ENCODE results near the gene NXPH1.

Gene NXPH1

GRCh38 chr7:8491544-8492489, 58.4 kb downstream of the NXPH1 start:
- DNase-seq = no peak

DNA sequence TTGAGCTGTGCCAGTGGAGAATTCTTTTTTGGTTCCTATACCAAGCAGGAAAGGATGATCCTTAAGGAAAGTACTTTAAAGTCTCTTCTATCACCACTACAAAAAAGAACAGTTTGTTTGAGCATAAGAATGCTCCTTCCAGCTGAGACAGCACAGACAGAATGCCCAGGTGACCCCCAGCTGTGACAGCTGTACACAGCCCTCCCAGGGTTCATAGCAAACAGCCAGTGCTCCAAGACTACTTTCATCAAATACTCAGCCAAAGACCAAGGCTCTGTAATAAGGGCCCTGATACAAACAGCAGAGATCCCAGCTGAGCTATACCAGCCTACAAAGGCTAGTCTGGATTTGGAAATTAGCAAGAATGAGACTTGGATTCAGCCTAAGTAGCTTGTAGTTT, 65.7 kb downstream of the NXPH1 start:
- DNase-seq = no peak

- DNase-seq = peak in 1 of 56 donors; percentile 33
Observed at GRCh38 chr7:8500286-8500685, 66.9 kb downstream of the NXPH1 start.

DNA sequence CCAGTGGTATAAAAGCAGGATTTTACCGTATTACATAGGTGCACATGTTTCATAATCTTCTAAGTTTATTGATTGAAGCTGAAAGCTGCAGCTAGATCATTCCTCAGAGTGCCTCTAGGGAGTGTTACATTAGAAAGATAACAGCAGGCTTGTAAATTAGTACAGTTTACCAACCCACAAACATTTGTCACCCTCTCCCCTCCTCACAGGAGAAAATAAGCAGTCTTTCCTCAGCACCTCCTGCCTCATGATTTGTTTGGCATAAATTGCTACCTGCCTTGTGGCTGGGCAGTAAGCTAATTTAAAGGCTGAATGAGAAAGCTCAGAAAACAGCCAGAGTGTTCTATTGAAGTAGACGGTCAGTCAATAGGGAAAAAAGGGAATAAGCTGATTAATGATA, 74.2 kb downstream of the NXPH1 start:
- DNase-seq = no peak

DNA sequence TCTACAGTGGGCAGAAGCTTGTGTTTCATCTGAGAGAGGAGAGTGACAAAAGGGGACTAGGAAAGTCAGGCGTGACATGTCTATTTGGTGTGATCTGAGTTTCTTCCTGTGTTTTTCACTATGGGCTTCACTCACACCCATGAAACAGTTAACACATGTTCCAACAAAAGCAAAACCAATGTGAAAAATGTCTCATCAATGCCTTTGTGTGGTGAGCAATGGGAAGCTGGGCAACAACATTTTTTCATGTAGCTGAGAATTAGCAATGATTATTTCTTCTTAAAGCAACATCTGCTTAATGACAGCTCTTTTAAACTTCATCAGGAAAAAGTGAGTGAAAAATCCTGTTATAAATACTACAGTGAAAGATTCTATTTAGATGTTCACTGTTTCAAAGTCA, 76.2 kb downstream of the NXPH1 start:
- no peak for DNase-seq

DNA sequence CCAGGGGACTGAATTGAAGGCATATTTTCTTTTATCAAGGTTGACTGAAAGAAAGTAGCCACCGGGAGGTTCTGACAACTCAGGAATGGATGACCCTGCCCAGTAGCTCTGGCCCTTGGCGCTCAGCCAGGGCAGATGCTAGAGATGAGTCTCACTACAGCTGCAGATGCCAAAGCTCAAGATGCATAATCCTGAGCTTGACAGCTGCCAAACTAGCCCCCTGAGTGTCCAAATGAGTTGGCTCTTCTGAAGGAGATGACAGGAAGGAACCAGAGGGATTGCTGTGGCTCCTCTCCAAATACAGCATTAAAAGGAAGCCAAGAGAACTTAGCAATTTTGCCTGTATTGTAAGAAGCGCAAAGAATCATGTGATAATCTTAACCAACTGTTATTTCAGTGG, 78.4 kb downstream of the NXPH1 start:
- peak in 1 of 56 donors; percentile 0 for DNase-seq

- no peak for DNase-seq
Observed at GRCh38 chr7:8514781-8515519, 81.5 kb downstream of the NXPH1 start.

GRCh38 chr7:8515640-8516185, 82.3 kb downstream of the NXPH1 start:
- no peak for DNase-seq

GRCh38 chr7:8516976-8517375, 83.6 kb downstream of the NXPH1 start:
- no peak for DNase-seq

DNA sequence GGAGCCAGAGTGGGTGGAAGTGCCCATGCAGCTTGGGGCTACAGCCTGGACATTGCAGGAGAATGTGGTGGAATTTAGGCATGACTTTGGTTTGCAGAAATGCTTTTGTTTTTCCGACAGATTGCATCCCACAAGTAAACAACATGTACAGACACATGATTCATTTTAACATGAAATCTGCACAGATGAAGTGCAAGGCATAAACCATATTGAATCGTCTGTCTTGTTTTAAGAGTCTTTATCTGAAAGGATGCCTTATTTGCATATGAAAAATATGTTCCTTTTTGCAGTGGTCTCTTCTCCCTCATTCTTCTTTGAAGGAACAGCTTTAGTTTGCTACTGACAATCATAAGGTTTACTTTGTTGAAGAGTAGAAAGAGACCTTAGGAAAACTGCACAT, 94.9 kb downstream of the NXPH1 start:
- no peak for DNase-seq

DNA sequence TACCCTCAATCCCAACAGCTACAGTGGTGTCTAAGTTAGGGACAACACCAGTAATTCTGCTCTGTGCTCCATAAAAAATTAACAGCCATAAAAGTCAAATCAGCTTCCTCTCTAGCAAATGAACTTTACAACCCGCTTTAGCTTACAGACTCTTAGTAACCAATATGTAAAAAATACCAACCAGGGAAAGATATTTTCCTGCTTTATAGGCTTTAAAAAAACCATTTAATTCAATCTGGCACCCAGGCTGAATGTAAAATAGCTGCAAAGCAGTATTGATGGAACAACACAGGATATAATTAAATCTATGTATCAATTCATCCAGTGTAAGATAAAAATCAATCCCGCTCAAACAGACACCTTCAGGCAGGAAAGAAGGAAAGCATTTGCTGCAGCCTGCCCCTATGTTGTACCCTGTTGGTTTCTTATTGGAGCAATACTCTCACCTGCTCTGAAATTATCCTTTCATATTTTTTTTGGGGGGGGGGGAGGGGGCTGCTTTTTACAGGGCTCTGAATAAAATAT, 98.6 kb downstream of the NXPH1 start:
- DNase-seq = no peak

DNA sequence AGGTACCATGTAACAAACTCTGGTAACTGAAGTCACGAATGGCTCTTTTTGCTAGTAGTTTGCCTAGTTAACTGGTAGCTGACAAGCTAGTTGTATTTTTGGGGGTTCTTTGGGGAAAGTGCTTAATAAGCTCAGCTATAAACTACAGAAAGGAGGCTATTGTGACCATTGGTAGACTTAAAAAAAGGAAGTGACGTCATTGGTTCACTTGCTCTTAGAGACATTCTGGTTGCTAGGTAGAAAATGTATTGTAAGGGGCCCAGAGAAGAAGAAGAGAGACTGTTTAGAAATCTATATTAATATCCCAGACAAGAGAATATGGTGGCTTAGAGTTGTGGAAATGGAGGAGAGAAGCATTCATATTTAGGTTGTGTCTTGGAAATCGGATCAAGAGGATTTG, 103.0 kb downstream of the NXPH1 start:
- DNase-seq = no peak

DNA sequence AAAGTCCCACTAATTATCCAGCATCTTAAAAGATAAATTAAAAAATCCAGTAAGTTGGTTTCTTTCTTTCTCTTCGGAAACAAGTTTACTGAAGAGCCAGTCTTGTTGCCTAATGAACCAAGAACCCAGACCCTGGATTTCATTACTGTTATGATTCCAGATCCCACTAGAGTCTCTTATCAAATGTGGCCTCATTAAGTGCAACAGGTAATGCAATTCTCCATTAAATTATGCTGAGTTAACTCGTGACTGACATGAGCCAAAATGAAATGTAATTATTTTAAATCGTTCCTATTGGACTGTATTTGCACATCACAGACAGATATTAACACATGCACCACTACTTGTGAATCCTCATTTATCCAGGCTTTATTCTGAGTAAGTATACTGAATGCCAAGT, 115.6 kb downstream of the NXPH1 start:
- DNase-seq = no peak

GRCh38 chr7:8560501-8560900, 127.1 kb downstream of the NXPH1 start:
- DNase-seq = no peak

DNA sequence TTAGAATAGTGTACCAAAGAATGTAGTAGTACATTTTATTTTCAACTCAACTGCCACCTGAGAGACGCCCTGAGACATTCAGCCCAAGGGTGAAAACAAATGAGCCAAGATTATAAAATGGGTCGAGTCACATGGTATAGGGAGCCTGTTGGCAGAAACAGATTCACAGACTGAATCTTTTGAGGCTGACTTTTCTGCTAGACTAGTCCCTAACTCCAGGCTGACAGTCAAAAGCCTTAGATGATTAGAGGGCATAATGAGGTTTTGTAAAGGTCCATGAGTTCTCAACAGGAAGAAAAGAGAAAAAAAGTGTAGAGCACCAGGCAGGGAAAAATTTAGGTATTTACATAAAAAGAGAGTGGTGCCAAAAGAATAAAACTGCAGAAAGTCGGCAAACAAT, 128.0 kb downstream of the NXPH1 start:
- no peak for DNase-seq

- no peak for DNase-seq
Observed at GRCh38 chr7:8564281-8564680, 130.9 kb downstream of the NXPH1 start.

GRCh38 chr7:8566016-8566415, 132.6 kb downstream of the NXPH1 start:
- no peak for DNase-seq

DNA sequence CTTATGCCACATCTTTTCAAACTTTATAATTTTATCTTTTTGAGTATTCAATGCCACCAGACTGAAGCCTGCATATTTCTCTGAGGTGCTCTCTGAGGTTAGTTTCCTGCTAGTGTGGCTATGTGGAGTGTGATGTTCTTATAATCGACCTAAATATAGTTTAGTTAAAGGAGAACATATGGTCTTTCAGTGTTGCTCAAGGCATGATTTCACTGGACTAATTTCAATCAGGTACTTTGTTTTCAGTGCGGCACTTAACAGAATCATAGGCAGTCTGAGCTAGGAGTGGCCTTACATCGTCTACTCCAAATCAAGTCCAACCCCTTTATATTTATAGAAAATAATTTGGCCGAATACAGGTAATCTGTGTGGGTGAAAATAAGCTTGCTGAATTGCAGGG, 134.2 kb downstream of the NXPH1 start:
- no peak for DNase-seq

- no peak for DNase-seq
Observed at GRCh38 chr7:8579661-8580194, 146.3 kb downstream of the NXPH1 start.

GRCh38 chr7:8581842-8582241, 148.4 kb downstream of the NXPH1 start:
- DNase-seq = no peak

GRCh38 chr7:8582728-8583127, 149.3 kb downstream of the NXPH1 start:
- no peak for DNase-seq

DNA sequence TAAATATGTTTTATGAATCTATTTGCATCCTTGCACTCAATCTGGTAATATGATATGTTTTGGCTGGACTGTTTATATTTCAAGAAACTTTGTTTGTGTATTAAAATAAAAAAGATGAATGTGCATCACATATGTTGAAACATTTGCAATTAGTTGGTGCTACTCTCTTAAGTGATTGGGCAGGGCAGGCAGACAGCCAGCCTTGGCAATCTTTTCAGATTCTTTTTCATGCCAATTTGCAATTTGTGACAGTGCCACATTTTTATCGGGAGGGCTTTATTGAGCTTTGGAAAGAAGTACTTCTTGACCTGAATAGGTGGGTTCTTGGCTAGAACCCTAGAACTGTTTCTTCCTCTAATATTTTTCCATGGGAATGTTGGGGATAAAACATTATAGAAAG, 152.2 kb downstream of the NXPH1 start:
- no peak for DNase-seq

Measured in nucleus accumbens (tissue), 56 donors.